Inferior parietal cortex (tissue), 1 donor: Measurements from ENCODE around the gene TTLL11.
A peak's percentile ranks its signal among the peaks of the same experiment; 100 is the strongest.

Experiments used
- DNase-seq: peaks from one replicate; pipeline ENCODE4 v3.0.0-alpha.2; 2016; ENCODE audit errors: extremely low spot score

Gene TTLL11

GRCh38 chr9:122092611-122093506 is at the start of gene TTLL11:
TTLL11 (minus strand) TSS chr9:122093308; CDS start chr9:122093148, 160 bp downstream.
- DNase-seq = peak; percentile 94

- no peak for DNase-seq
Measured at GRCh38 chr9:122141671-122142070, 48.6 kb upstream of the TTLL11 start.

- DNase-seq = no peak
Measured at GRCh38 chr9:122140368-122141193, 47.5 kb upstream of the TTLL11 start.

GRCh38 chr9:122138560-122139268 is 45.6 kb upstream of the TTLL11 start:
- DNase-seq = no peak

- DNase-seq = no peak
Measured at GRCh38 chr9:122135529-122135859, 42.4 kb upstream of the TTLL11 start.

- DNase-seq = no peak
Measured at GRCh38 chr9:122134822-122135528, 41.9 kb upstream of the TTLL11 start.

- DNase-seq = no peak
Measured at GRCh38 chr9:122133984-122134535, 41.0 kb upstream of the TTLL11 start.

- no peak for DNase-seq
Measured at GRCh38 chr9:122133263-122133983, 40.3 kb upstream of the TTLL11 start.

GRCh38 chr9:122132539-122132938 is 39.4 kb upstream of the TTLL11 start:
- no peak for DNase-seq

GRCh38 chr9:122131401-122132001 is 38.4 kb upstream of the TTLL11 start:
- DNase-seq = no peak

- no peak for DNase-seq
Measured at GRCh38 chr9:122130837-122131236, 37.7 kb upstream of the TTLL11 start.

GRCh38 chr9:122129969-122130368 is 36.9 kb upstream of the TTLL11 start:
- DNase-seq = no peak

GRCh38 chr9:122128969-122129343 is 35.8 kb upstream of the TTLL11 start:
- no peak for DNase-seq

GRCh38 chr9:122128007-122128968 is 35.2 kb upstream of the TTLL11 start:
- DNase-seq = no peak

- DNase-seq = no peak
Measured at GRCh38 chr9:122127396-122127798, 34.3 kb upstream of the TTLL11 start.

GRCh38 chr9:122126331-122127261 is 33.5 kb upstream of the TTLL11 start:
- no peak for DNase-seq

GRCh38 chr9:122125509-122126330 is 32.6 kb upstream of the TTLL11 start:
- no peak for DNase-seq
